ENCODE results near the gene LGI2.

LGI2 gene

GRCh38 chr4:24966076-24966475, 64.7 kb downstream of the LGI2 start:
- no peak for DNase-seq (ENCODE audit: low read depth in 2 of 2)

GRCh38 chr4:24965627-24966026, 65.1 kb downstream of the LGI2 start:
- DNase-seq (ENCODE audit: low read depth in 2 of 2): no peak

GRCh38 chr4:24963277-24963676, 67.5 kb downstream of the LGI2 start:
- DNase-seq (ENCODE audit: low read depth in 2 of 2): no peak

- no peak for DNase-seq (ENCODE audit: low read depth in 2 of 2)
Measured at GRCh38 chr4:24957886-24958285, 72.9 kb downstream of the LGI2 start.

GRCh38 chr4:24956763-24957162, 74.0 kb downstream of the LGI2 start:
- DNase-seq (ENCODE audit: low read depth in 2 of 2): no peak

GRCh38 chr4:24956091-24956490, 74.7 kb downstream of the LGI2 start:
- no peak for DNase-seq (ENCODE audit: low read depth in 2 of 2)

- DNase-seq (ENCODE audit: low read depth in 2 of 2): no peak
Measured at GRCh38 chr4:24952667-24953066, 78.1 kb downstream of the LGI2 start.

- DNase-seq (ENCODE audit: low read depth in 2 of 2): no peak
Measured at GRCh38 chr4:24949970-24950369, 80.8 kb downstream of the LGI2 start.
